NCI-H2081 (cell line): ENCODE results near the gene LSAMP.

Source experiments
- DNase-seq, 2 experiments: peaks; one replicate each; lab custom pipeline; 2025; lab: John Stamatoyannopoulos, UW

LSAMP gene

DNA sequence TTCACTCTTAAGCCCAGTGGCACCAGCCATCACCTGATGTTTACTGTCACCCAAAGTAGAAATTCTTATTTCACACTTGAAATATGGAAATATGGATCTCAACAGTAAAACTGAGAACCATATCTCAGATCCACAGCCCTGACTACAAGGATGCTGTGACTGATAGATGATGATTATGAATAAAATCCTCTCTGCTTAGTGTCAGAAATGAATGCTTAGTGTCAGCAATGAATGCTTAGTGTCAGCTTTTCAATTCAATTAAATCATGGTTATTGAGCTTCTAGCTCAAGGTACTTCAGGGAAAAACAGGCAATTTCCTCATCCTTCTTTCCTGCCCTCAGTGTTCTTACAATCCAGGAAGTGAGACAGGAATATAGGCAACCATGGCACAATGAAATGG lies 392.3 kb downstream of the LSAMP start:
- no peak for DNase-seq

DNA sequence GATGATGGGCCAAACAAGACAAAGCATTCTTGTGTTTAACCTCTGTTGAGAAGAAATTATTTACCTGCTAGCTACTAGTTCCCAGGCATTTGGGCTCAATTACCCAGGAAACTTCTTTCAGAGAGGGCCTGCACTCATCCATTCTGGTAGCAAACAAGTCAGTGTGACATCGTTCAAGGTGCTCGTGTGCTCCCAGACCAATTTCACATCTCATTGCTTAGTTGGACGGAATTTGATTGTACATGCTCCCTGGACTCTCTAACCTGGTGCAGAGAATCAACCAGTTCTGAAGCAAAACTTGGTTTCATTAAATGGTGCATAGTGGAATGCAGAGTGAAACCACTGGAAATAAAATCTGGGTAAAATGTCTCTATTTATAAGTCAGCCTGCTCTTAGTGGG lies 392.7 kb downstream of the LSAMP start:
- DNase-seq, result no peak

GRCh38 chr3:116051586-116051985 lies 393.7 kb downstream of the LSAMP start:
- DNase-seq, result no peak

- no peak for DNase-seq
These were observed 394.2 kb downstream of the LSAMP start for GRCh38 chr3:116051040-116051439.

DNA sequence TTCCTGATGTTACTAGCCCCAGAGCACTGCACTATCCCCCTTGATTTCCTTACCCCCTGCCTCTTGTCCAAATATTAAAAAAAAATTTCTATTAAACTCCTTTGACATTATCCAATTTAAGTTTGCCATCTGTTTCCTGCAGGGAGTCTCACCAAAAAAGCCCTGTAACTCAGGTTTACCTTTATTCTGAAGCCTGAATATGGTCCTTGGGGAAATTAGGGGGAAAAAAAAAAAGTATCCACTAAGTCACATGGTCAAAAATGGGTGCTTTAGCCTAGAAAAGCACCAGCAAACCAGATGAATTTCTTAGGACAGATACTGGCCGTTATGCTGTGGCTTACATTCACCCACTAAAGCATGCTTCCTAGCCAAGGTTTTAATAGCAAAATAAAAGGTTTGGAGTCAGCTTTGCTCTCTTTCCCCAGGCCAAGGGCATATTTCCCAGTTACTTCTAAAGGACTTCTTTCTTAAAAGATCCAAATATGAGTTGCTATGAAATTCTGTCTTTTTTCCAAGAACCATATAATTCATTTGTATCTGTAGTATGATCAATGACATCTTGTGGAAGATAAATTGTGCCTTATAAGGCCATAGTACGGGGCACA lies 394.9 kb downstream of the LSAMP start:
- peak; percentile 26 to 60 for DNase-seq

DNA sequence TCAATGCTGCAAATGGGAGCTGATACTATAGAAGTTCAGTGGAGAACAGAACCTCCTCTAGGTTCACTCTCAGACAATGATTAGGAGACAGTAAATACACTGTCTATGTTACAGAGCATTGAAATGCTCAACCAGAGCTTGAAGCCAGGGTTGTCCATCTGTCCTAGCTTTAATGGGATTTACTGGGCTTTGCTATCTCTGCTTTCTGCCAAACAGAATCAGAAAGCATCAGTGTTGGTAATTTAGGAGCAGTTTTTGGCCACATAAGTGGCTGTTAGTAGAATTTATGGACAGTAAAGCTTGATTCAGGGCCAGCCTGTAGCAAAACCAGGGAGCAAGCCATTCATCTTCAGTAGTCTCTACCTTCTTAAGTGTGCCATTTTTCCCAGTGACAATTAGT lies 396.3 kb downstream of the LSAMP start:
- no peak for DNase-seq

GRCh38 chr3:116046350-116046749 lies 398.9 kb downstream of the LSAMP start:
- no peak for DNase-seq

- DNase-seq, result no peak
These were observed 400.0 kb downstream of the LSAMP start for GRCh38 chr3:116045314-116045713.

- no peak for DNase-seq
These were observed 405.1 kb downstream of the LSAMP start for GRCh38 chr3:116040152-116040551.

DNA sequence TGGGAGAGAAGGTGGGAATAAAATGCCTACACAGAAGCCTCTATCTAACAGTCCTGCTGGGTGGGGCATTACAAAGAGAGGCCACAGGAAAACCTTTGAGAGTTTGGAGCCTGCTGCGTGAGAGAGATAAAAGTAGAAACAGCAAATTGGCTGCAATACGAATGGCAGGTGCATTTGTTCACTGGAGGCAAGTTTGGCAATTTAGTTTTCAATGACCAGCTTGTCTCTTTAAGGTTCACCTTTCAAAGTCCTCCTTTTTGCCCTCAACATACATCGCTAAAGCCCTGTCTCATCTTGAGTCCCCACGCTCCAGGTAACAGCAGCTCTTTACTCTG lies 405.7 kb downstream of the LSAMP start:
- no peak for DNase-seq

DNA sequence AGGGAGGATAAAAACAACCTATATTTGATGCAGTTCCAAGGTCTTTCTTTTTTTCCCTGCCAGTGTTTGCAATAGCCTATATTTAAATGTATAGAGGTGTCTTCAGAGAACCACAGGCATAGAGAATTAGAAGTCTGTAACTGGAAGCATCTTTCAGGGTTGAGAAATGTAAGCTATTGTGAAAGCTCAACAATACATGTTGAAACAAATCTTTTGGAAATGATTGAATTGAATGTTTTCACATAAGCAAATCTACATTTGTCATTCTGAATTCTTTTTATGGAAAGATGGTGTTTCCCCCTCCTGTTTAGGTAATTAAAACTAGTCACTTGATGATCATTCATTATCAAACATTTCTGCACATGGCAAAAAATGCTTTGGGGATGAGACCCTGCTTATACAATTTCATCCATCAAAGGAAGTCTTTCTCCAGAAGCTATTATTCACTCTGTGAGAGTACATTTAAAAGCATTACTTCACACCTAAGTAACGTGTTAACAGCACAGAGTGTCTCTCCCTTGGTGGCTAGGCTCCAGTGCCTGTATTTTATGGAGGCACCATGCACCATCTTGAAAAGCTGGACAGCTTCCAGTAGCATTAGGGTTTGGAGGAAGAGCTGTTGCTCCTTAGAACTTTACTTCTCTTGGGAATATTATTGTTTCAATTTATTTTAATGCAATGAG lies 406.2 kb downstream of the LSAMP start:
- DNase-seq, result no peak

GRCh38 chr3:116037954-116038911 lies 407.1 kb downstream of the LSAMP start:
- no peak for DNase-seq

- DNase-seq, result no peak
These were observed 409.9 kb downstream of the LSAMP start for GRCh38 chr3:116035429-116035828.

- peak in 1 of 2 experiments; percentile 37 for DNase-seq
These were observed 410.5 kb downstream of the LSAMP start for GRCh38 chr3:116034794-116035193.

GRCh38 chr3:116034086-116034485 lies 411.2 kb downstream of the LSAMP start:
- no peak for DNase-seq

- DNase-seq, result no peak
These were observed 411.8 kb downstream of the LSAMP start for GRCh38 chr3:116033516-116033915.

- DNase-seq, result no peak
These were observed 413.1 kb downstream of the LSAMP start for GRCh38 chr3:116032176-116032575.

DNA sequence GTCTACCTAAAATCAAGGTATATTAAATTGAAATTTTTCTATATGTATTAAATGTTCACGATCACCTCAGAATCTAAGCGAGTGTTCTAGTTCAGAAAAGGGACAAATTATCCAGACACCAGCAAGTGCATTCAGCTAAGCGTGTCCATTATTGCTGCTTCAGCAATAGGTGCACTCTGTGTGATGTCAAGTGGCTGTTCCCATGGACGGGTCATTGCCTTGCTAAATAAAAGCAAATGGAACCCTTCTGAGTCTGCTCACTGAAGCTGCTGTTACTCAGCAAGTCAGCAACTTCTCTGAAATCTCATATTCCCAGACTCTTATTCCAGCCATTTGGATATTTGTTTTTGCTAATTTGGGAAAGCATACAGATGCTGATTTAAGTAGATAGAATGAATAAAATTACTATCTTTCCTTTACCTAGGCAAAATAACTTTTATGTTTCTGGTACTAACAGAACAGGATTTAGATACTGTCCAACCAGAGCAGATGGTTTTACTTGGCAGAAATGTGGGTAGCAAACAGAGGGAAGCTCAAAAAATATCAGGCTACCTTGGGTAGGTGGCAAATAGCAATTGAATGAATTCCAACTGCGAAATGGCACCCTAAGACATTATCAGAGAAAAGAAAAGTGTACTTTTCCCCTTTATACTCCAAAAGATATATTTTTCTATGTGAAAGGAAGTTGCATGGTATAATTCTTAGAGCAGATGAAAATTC lies 415.0 kb downstream of the LSAMP start:
- DNase-seq, result no peak

DNA sequence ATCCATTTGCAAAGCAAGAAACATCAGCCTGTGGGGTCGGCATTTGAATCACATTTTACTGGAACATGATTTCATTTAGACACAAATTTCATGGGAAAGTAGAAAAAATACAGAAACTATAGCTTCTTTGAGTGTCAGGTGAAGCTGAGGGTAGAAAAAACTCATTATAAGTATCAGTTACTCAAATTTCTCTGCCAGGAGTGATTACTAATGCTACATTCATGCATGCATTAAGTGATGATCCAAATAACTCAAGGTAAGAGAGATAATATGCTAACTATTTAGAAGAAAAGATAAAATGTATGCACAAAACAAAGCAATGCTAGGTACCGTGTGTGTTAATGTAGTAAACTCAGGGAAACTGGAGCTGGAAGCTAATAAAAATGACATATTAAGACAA lies 416.0 kb downstream of the LSAMP start:
- no peak for DNase-seq

- DNase-seq, result no peak
These were observed 417.1 kb downstream of the LSAMP start for GRCh38 chr3:116028157-116028556.

- DNase-seq, result no peak
These were observed 424.3 kb downstream of the LSAMP start for GRCh38 chr3:116020989-116021388.

DNA sequence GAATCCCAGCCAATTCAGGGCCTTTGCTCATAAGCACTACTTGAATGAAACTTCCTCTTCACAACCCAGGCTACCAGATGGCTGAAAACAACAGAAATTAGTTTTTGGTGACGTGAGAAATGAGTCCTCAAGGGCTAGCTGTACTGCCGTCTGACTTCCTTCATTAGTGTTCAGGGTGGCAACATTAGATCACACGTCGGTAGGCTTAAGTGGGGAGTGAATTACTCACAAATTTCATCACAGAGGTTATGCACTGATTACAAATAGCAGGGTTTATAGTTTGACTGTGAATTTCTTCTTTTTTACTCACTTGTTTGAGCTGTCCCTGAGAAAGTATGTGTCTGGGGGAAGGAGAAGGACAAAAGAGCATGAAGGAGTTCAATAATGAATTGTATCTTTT lies 424.8 kb downstream of the LSAMP start:
- DNase-seq, result no peak
